Progenitor cell of endocrine pancreas (in vitro differentiated cells): ENCODE data around the gene AGBL1. TPM values are rescaled to one million over a fixed set of nuclear protein-coding genes. Genes with fewer than 3 reads are reported as not detected.

Experiments
- DNase-seq: peaks from one replicate; pipeline ENCODE4 v3.0.0; 2021; ENCODE audit warnings: low spot score; ENCODE audit not compliant: unreplicated experiment
- H3K27ac Mint-ChIP-seq: 2 replicates; pipeline ENCODE4 v1.8.0; 2021; ENCODE audit warnings: mild to moderate bottlenecking, moderate library complexity, mixed read lengths
- H3K27me3 Mint-ChIP-seq: 2 replicates; pipeline ENCODE4 v1.8.0; 2021; ENCODE audit warnings: mixed read lengths
- H3K36me3 Mint-ChIP-seq: 2 replicates; pipeline ENCODE4 v1.8.0; 2022; ENCODE audit warnings: mixed read lengths; ENCODE audit not compliant: insufficient read depth
- H3K4me1 Mint-ChIP-seq: 2 replicates; pipeline ENCODE4 v1.8.0; 2021; ENCODE audit warnings: low read depth, mixed read lengths
- H3K4me3 Mint-ChIP-seq: 2 replicates; pipeline ENCODE4 v1.8.0; 2021; ENCODE audit warnings: low read depth, mild to moderate bottlenecking, moderate library complexity, mixed read lengths
- H3K9me3 Mint-ChIP-seq: 2 replicates; pipeline ENCODE4 v1.8.0; 2021; ENCODE audit warnings: low read depth, mixed read lengths
- CTCF ChIP-seq: fragments of 200-600 bp; sonication (generic); IDR thresholded peaks from one replicate; pipeline ENCODE4 v1.5.0; 2021; ENCODE audit warnings: antibody characterized with exemption, mild to moderate bottlenecking; ENCODE audit not compliant: unreplicated experiment
- total RNA-seq: library from RNA; stranded (reverse); gene quantifications from 2 replicates; pipeline ENCODE4 v1.2.1, GENCODE V29; 2021

The AGBL1 gene
- total RNA-seq, 1 donor from 2014 or later = not detected

- no peaks in the 10 kb centered on the region for H3K9me3 Mint-ChIP-seq
- H3K4me3 Mint-ChIP-seq = no peak overlapping the region
- TF ChIP-seq CTCF = no peak
- H3K27ac Mint-ChIP-seq = no peak overlapping the region
- H3K4me1 Mint-ChIP-seq = no peaks in the 10 kb centered on the region
- H3K36me3 Mint-ChIP-seq = no peaks in the 10 kb centered on the region
- H3K27me3 Mint-ChIP-seq = no peaks in the 10 kb centered on the region
- no peak for DNase-seq
These were observed 470.4 kb downstream of the AGBL1 start for GRCh38 chr15:86550075-86550474.

- no peak for DNase-seq
- H3K27ac Mint-ChIP-seq = no peak overlapping the region
- no peaks in the 10 kb centered on the region for H3K9me3 Mint-ChIP-seq
- H3K4me1 Mint-ChIP-seq = peaks cover 5% of the 10 kb centered on the region
- H3K4me3 Mint-ChIP-seq = no peak overlapping the region
- no peak for TF ChIP-seq CTCF
- no peaks in the 10 kb centered on the region for H3K36me3 Mint-ChIP-seq
- H3K27me3 Mint-ChIP-seq = no peaks in the 10 kb centered on the region
These were observed 473.4 kb downstream of the AGBL1 start for GRCh38 chr15:86553108-86553507.

- Mint-ChIP-seq H3K36me3 (no peaks in the 10 kb centered on the region), H3K9me3 (no peaks in the 10 kb centered on the region), H3K27me3 (no peaks in the 10 kb centered on the region), H3K4me1 (peaks cover 5% of the 10 kb centered on the region), H3K4me3 (no peak overlapping the region), H3K27ac (no peak overlapping the region)
- TF ChIP-seq CTCF = no peak
- no peak for DNase-seq
These were observed 475.4 kb downstream of the AGBL1 start for GRCh38 chr15:86555098-86555497.

- no peak for TF ChIP-seq CTCF
- DNase-seq = no peak
- H3K4me1 Mint-ChIP-seq = peaks cover 5% of the 10 kb centered on the region
- no peak overlapping the region for H3K4me3 Mint-ChIP-seq
- no peak overlapping the region for H3K27ac Mint-ChIP-seq
- H3K36me3 Mint-ChIP-seq = no peaks in the 10 kb centered on the region
- H3K9me3 Mint-ChIP-seq = no peaks in the 10 kb centered on the region
- H3K27me3 Mint-ChIP-seq = no peaks in the 10 kb centered on the region
These were observed 476.3 kb downstream of the AGBL1 start for GRCh38 chr15:86555939-86556338.

- TF ChIP-seq CTCF = no peak
- H3K9me3 Mint-ChIP-seq = no peaks in the 10 kb centered on the region
- no peaks in the 10 kb centered on the region for H3K36me3 Mint-ChIP-seq
- no peak overlapping the region for H3K4me3 Mint-ChIP-seq
- H3K4me1 Mint-ChIP-seq = peaks cover 5% of the 10 kb centered on the region
- H3K27me3 Mint-ChIP-seq = no peaks in the 10 kb centered on the region
- DNase-seq = no peak
- no peak overlapping the region for H3K27ac Mint-ChIP-seq
These were observed 476.8 kb downstream of the AGBL1 start for GRCh38 chr15:86556396-86557017.
